Prostate gland (tissue), 2 donors: ENCODE measurements around the gene PELI3.

Experiments
- POLR2A ChIP-seq: fragments of 450-650 bp; IDR thresholded peaks from one replicate; pipeline ENCODE4 v1.6.1; 2016; ENCODE audit warnings: antibody characterized with exemption, mild to moderate bottlenecking
- TF ChIP-seq, protein P1 (sequence below), 4 experiments: fragments of 200-600 bp in 2 of 4; fragments of 450-650 bp in 2 of 4; sonication (generic) in 2 of 4; IDR thresholded peaks; 1 replicate in 3 of 4; 2 replicates in 1 of 4; pipeline ENCODE4 v1.5.1; 2016 to 2019; ENCODE audit warnings: antibody characterized with exemption in 4 of 4, mild to moderate bottlenecking in 2 of 4, moderate library complexity in 2 of 4

DNA sequence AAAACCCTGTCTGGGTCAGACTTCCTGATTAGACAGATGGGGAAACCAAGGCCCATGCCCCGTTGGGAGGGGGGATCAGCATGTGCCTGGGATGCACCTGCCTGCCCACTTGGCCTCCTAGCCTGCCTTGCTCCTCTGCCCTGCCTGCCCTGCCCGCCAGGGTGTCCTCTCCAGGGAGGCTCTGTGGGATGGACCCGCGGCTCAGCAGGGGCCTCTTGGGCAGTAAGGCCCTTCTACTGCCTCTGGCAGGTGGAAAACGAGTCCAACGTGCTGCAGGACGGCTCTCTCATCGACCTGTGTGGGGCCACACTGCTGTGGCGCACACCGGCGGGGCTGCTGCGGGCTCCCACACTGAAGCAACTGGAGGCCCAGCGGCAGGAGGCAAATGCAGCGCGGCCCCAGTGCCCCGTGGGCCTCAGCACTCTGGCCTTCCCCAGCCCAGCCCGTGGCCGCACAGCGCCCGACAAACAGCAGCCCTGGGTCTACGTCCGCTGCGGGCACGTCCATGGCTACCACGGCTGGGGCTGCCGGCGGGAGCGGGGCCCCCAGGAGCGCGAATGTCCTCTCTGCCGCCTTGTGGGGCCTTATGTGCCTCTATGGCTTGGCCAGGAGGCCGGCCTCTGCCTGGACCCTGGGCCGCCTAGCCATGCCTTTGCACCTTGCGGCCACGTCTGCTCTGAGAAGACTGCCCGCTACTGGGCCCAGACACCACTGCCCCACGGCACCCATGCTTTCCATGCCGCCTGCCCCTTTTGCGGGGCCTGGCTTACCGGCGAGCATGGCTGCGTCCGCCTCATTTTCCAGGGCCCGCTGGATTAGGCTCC lies 8.9 kb downstream of the PELI3 start:
- no peak for TF ChIP-seq POLR2A
- TF ChIP-seq, protein P1, sequence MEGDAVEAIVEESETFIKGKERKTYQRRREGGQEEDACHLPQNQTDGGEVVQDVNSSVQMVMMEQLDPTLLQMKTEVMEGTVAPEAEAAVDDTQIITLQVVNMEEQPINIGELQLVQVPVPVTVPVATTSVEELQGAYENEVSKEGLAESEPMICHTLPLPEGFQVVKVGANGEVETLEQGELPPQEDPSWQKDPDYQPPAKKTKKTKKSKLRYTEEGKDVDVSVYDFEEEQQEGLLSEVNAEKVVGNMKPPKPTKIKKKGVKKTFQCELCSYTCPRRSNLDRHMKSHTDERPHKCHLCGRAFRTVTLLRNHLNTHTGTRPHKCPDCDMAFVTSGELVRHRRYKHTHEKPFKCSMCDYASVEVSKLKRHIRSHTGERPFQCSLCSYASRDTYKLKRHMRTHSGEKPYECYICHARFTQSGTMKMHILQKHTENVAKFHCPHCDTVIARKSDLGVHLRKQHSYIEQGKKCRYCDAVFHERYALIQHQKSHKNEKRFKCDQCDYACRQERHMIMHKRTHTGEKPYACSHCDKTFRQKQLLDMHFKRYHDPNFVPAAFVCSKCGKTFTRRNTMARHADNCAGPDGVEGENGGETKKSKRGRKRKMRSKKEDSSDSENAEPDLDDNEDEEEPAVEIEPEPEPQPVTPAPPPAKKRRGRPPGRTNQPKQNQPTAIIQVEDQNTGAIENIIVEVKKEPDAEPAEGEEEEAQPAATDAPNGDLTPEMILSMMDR (IDR thresholded peaks at IDR 0.05), result no peak
